ENCODE data around the gene CDC20B. TPM values are rescaled to one million over a fixed set of nuclear protein-coding genes. Genes with fewer than 3 reads are reported as not detected.

CDC20B gene
- polyA plus RNA-seq, 1 experiment = not detected

DNA sequence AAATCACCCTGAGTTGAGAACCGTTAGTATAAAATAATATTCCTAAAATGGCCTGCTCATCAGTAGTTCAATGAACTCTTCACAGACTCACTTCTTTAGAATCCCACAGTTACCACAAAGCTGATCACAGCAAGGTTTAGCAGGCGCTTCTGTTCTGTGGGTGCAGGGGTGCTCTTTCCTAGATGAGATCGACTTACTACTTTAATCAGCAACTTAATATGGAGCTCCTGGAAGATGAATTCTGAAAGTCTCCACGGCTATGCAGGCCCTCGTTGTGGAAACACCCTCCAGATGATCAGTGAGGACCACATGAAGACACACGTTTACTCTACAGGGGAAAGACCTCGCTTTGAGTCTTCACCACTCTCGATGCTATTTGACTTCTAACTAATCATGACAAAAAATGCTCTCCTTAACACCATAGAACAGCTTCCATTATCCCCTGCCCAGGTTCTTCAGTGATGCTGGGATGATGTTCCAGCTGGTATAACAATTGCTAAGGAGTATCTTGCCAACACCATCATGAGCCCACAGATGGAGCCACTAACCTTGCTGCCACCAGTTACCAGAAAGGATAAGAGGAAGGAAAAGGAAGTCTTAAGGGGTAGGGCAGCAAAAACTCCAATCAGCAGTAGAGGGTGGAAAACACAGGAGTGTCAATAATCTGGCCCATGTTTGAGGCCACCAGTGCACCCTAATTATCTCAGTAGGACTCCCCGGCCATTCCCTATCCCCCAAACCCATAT is 30.9 kb downstream of the CDC20B start:
- CTCF ChIA-PET = interaction anchor here (2.0 to 2.4 kb wide), 2 partner anchors 198 to 236 kb away, joined by 7 to 14 read pairs; no protein-coding TSS in a partner anchor
- TF ChIP-seq, protein P1, sequence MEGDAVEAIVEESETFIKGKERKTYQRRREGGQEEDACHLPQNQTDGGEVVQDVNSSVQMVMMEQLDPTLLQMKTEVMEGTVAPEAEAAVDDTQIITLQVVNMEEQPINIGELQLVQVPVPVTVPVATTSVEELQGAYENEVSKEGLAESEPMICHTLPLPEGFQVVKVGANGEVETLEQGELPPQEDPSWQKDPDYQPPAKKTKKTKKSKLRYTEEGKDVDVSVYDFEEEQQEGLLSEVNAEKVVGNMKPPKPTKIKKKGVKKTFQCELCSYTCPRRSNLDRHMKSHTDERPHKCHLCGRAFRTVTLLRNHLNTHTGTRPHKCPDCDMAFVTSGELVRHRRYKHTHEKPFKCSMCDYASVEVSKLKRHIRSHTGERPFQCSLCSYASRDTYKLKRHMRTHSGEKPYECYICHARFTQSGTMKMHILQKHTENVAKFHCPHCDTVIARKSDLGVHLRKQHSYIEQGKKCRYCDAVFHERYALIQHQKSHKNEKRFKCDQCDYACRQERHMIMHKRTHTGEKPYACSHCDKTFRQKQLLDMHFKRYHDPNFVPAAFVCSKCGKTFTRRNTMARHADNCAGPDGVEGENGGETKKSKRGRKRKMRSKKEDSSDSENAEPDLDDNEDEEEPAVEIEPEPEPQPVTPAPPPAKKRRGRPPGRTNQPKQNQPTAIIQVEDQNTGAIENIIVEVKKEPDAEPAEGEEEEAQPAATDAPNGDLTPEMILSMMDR (IDR thresholded peaks at IDR 0.05; ENCODE audit: low read depth, low read length) = no peak
- H3K27ac ChIP-seq (ENCODE audit: low read depth, low read length) = no peak overlapping the region

DNA sequence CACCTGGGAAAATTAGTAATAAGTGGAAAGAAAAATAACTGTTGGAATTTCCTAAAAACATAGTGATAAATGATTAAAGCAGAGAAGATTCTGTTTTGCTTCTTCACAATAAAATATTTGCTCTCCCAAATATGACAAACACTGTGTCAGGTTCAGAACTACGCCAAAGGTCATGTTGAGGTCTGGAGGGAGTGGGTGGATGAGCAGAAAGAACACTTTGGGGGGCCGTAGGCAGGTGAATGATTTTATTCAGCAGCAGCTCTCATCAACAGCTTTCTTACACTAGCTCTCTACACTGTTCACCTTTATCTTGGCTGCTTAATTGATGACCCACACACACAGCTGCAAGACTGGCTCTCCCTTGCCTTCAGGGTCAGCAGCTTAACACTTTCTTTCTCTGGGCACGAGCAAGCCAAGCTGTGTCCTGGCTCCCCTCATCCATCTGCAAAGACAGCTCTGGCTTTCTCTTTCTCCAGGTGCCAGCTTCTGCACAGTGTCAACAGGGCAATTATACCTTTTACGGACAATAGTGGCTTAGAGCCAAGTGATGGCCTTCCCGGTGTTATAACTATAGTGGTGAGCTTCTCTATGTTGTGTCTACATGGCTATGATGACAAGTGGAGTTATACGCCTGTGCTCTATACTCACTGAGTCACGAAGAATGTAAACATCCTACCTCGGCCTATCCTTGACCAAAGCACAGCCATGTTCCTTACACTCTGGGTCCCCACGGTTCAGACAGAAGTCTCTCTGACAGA is 31.9 kb downstream of the CDC20B start:
- H3K4me3 ChIP-seq (ENCODE audit: low read depth, low read length) = no peak overlapping the region
- CTCF ChIA-PET = interaction anchor here (2.0 to 2.4 kb wide), 2 partner anchors 197 to 235 kb away, joined by 7 to 14 read pairs; no protein-coding TSS in a partner anchor
- no peaks in the 10 kb centered on the region for H3K9me3 ChIP-seq (ENCODE audit: control insufficient read depth, insufficient read depth, low read length)
- peaks cover 25% of the 10 kb centered on the region for H3K27me3 ChIP-seq (ENCODE audit: control insufficient read depth, insufficient read depth, low read length)
- DNase-seq (ENCODE audit: low read depth, low spot score) = no peak
- TF ChIP-seq, protein P1 (IDR thresholded peaks at IDR 0.05; ENCODE audit: low read depth, low read length) = no peak
- POLR2A ChIA-PET = no interaction called here
- H3K27ac ChIP-seq (ENCODE audit: low read depth, low read length) = no peak overlapping the region

More for the DNA sequence above, 30.9 kb downstream of the CDC20B start:
- peaks cover 25% of the 10 kb centered on the region for H3K27me3 ChIP-seq (ENCODE audit: control insufficient read depth, insufficient read depth, low read length)
- no peak overlapping the region for H3K4me3 ChIP-seq (ENCODE audit: low read depth, low read length)
- no peaks in the 10 kb centered on the region for H3K9me3 ChIP-seq (ENCODE audit: control insufficient read depth, insufficient read depth, low read length)
- POLR2A ChIA-PET = no interaction called here
- DNase-seq (ENCODE audit: low read depth, low spot score) = no peak

- peaks cover 13% of the 10 kb centered on the region for H3K27me3 ChIP-seq (ENCODE audit: control insufficient read depth, insufficient read depth, low read length)
- H3K9me3 ChIP-seq (ENCODE audit: control insufficient read depth, insufficient read depth, low read length) = no peaks in the 10 kb centered on the region
- H3K4me3 ChIP-seq (ENCODE audit: low read depth, low read length) = no peak overlapping the region
- ChIA-PET POLR2A (no interaction called here), CTCF (interaction anchor here (1.9 kb wide), 1 partner anchor 10 kb away, joined by 5 read pairs; no protein-coding TSS in a partner anchor)
- DNase-seq (ENCODE audit: low read depth, low spot score) = no peak
- H3K27ac ChIP-seq (ENCODE audit: low read depth, low read length) = no peak overlapping the region
- TF ChIP-seq, protein P1 (IDR thresholded peaks at IDR 0.05; ENCODE audit: low read depth, low read length) = no peak
Observed at GRCh38 chr5:55136521-55136920, 36.5 kb downstream of the CDC20B start.

DNA sequence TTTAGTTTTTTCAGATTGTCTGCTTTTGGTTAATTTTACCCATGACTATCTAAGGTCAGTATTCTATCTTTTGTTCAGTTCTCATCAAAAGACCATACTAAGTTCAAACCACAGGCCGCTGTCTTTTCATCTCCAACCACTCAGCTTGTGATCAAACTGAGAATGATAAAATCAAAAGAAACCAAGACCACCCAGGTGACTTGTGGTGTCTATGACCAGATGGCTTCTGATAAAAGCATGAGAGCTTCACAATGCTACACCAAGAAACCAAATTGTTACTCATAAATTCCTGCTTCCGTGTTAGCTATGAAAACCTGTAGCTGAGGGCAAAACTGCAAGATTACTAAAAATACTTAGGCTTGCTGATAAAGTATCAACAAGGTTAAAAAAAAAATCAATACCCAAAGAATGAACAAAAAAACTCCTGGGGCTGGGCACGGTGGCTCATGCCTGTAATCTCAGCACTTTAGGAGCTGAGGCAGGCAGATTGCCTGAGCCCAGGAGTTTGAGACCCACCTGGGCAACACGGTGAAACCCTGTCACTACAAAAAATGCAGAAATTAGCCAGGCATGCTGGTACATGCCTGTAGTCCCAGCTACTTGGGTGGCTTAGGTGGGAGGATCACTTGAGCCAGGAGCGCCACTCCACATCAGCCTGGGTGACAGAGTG is 38.8 kb downstream of the CDC20B start:
- H3K27me3 ChIP-seq (ENCODE audit: control insufficient read depth, insufficient read depth, low read length) = peaks cover 10% of the 10 kb centered on the region
- no peaks in the 10 kb centered on the region; the same call in 1 of the 2 replicates for H3K9me3 ChIP-seq (ENCODE audit: control insufficient read depth, insufficient read depth, low read length)
- TF ChIP-seq, protein P1 (IDR thresholded peaks at IDR 0.05; ENCODE audit: low read depth, low read length) = no peak
- ChIA-PET POLR2A (no interaction called here), CTCF (interaction anchor here (0.5 kb wide), 1 partner anchor 9 kb away, joined by 3 read pairs; no protein-coding TSS in a partner anchor)
- no peak for DNase-seq (ENCODE audit: low read depth, low spot score)
- no peak overlapping the region for H3K27ac ChIP-seq (ENCODE audit: low read depth, low read length)
- H3K4me3 ChIP-seq (ENCODE audit: low read depth, low read length) = no peak overlapping the region

Measured in AG04450 (cell line).